Omental fat pad (tissue), 4 donors: Measurements from ENCODE around the gene PRKAG2. TPM values are rescaled to one million over a fixed set of nuclear protein-coding genes. Genes with fewer than 3 reads are reported as not detected.

ENCODE experiments used
- ATAC-seq: fragments of 150-250 bp; one replicate; pipeline ENCODE4 v1.9.1; 2016; ENCODE audit warnings: mild to moderate bottlenecking, moderate library complexity; ENCODE audit not compliant: low FRiP score
- DNase-seq: peaks from one replicate; pipeline ENCODE4 v3.0.0-alpha.2; 2019; ENCODE audit warnings: low spot score
- CTCF ChIP-seq, 3 donors: fragments of 450-650 bp; IDR thresholded peaks; one replicate each; pipeline ENCODE4 v1.5.1; 2016 to 2017; ENCODE audit warnings: antibody characterized with exemption in 3 of 3, mild to moderate bottlenecking in 3 of 3, moderate library complexity in 2 of 3
- total RNA-seq, 4 donors: library from RNA; depleted of rRNA; stranded (reverse); fragments of >200 nt; gene quantifications; one replicate each; pipeline ENCODE4 v1.1.0, GENCODE V29; 2016

The PRKAG2 gene
- total RNA-seq, 4 donors from 2014 or later = 31.6 to 49.5 (median 36.9) TPM

GRCh38 chr7:151905766-151906165 lies 28.9 kb upstream of the PRKAG2 start:
- ATAC-seq (no peak), DNase-seq (no peak)
- TF ChIP-seq CTCF (IDR thresholded peaks at IDR 0.05) = no peak

GRCh38 chr7:151905353-151905752 lies 28.4 kb upstream of the PRKAG2 start:
- DNase-seq = no peak
- TF ChIP-seq CTCF (IDR thresholded peaks at IDR 0.05) = no peak
- ATAC-seq = no peak

- no peak for TF ChIP-seq CTCF (IDR thresholded peaks at IDR 0.05)
- DNase-seq = no peak
- ATAC-seq = no peak
Measured at GRCh38 chr7:151904270-151904669, 27.4 kb upstream of the PRKAG2 start.

- DNase-seq (no peak), ATAC-seq (no peak)
- no peak for TF ChIP-seq CTCF (IDR thresholded peaks at IDR 0.05)
Measured at GRCh38 chr7:151903249-151904032, 26.5 kb upstream of the PRKAG2 start.

GRCh38 chr7:151902311-151902710 lies 25.4 kb upstream of the PRKAG2 start:
- ATAC-seq (no peak), DNase-seq (no peak)
- no peak for TF ChIP-seq CTCF (IDR thresholded peaks at IDR 0.05)

DNA sequence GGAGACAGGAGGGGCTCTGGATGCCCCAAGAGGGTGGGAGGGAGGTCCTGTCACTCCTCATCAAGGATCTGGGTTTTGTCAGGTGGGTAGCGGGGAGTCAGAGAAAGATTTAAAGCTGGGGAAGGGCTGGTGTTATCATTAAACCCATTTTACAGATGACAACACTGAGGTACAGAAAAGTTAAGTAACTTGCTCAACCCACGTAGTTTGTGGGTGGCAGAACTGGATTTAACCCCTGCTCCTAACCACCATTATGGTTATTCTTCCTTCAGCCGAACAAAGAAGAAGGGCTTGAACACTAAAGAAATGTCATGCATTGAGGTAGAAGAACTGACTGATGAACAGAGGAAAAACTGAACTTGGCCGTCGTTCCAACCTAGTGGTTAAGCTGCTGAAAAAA lies 24.9 kb upstream of the PRKAG2 start:
- no peak for TF ChIP-seq CTCF (IDR thresholded peaks at IDR 0.05)
- ATAC-seq (no peak), DNase-seq (no peak)

DNA sequence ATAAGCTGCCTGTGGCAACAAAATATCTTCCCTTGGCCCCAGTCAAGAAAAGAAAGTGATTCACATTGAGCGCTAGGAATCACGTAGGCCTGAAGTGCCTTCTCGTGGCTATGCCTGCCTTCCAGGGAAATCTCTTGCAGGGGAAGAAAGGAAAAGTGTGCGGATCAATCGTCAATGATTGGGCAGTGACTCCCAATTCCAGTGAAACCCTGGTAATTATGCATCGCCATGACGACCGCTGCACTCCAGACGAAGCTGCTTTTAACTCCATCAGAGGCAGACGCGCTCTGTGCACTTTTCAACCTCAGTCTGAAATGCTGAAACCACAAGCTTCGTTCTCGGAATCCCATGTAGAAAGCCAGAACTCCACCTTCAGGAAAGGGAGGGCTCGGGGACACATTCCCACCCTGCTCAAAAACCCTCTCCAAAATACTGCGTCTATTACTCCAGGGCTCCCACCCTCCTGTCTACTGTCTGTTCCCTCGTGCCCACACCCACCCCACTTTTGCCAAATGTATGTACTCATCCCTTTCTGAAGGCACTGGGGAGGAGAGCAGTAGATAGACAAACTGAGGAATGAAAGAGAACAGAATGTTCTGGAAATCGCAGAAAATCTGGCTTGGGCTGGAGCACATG lies 24.2 kb upstream of the PRKAG2 start:
- no peak for DNase-seq
- no peak for TF ChIP-seq CTCF (IDR thresholded peaks at IDR 0.05)
- no peak for ATAC-seq
